DOHH2 (cell line): ENCODE data around the gene ADIG.

Experiments
- H3F3A ChIP-seq: fragments of 200-600 bp; sonication (generic), shearing (Covaris generic); 2 replicates; pipeline ENCODE4 v1.6.0; 2016; ENCODE audit warnings: antibody characterized with exemption, mild to moderate bottlenecking; ENCODE audit not compliant: control insufficient read depth, insufficient read depth
- H3K27ac ChIP-seq: fragments of 200-600 bp; sonication (generic); 2 replicates; pipeline ENCODE4 v1.5.1; 2014; ENCODE audit warnings: low read depth, mild to moderate bottlenecking, low read length, moderate library complexity
- H3K27me3 ChIP-seq: fragments of 200-600 bp; sonication (generic); 2 replicates; pipeline ENCODE4 v1.6.1; 2014; ENCODE audit warnings: mild to moderate bottlenecking, low read length, mixed read lengths; ENCODE audit not compliant: control insufficient read depth
- H3K36me3 ChIP-seq: fragments of 200-600 bp; sonication (generic); 2 replicates; pipeline ENCODE4 v1.6.1; 2014; ENCODE audit warnings: mild to moderate bottlenecking, low read length, moderate library complexity, mixed read lengths; ENCODE audit not compliant: control insufficient read depth
- H3K4me1 ChIP-seq: fragments of 200-600 bp; sonication (generic); 2 replicates; pipeline ENCODE4 v1.6.1; 2014; ENCODE audit warnings: mild to moderate bottlenecking, low read length, mixed read lengths; ENCODE audit not compliant: control insufficient read depth
- H3K4me2 ChIP-seq: fragments of 200-600 bp; sonication (generic); 2 replicates; pipeline ENCODE4 v1.6.0; 2014; ENCODE audit warnings: mild to moderate bottlenecking, low read length, moderate library complexity
- H3K4me3 ChIP-seq: fragments of 200-600 bp; sonication (generic); 2 replicates; pipeline ENCODE4 v1.5.1; 2014; ENCODE audit warnings: mild to moderate bottlenecking, low read length, mixed read lengths
- H3K79me2 ChIP-seq: fragments of 200-600 bp; sonication (generic); 2 replicates; pipeline ENCODE4 v1.6.1; 2014; ENCODE audit warnings: mild to moderate bottlenecking, low read length, mixed read lengths; ENCODE audit not compliant: control insufficient read depth
- H3K9me2 ChIP-seq: fragments of 200-600 bp; sonication (generic); replicated peaks from 2 replicates; pipeline ENCODE4 v1.6.1; 2014; ENCODE audit warnings: mild to moderate bottlenecking, low read length, mixed read lengths; ENCODE audit not compliant: control insufficient read depth
- H3K9me3 ChIP-seq: fragments of 200-600 bp; sonication (generic); 2 replicates; pipeline ENCODE4 v1.6.1; 2014; ENCODE audit warnings: antibody characterized with exemption, low read length, mixed read lengths; ENCODE audit not compliant: control insufficient read depth, insufficient read depth
- H4K20me1 ChIP-seq: fragments of 200-600 bp; sonication (generic); 2 replicates; pipeline ENCODE4 v1.6.0; 2014; ENCODE audit warnings: low read depth, mild to moderate bottlenecking, antibody characterized with exemption, low read length, moderate library complexity; ENCODE audit not compliant: control insufficient read depth, insufficient read depth
- CTCF ChIP-seq: fragments of 200-600 bp; sonication (generic); IDR thresholded peaks from one replicate; pipeline ENCODE4 v1.5.1; 2014; ENCODE audit warnings: antibody characterized with exemption, mild to moderate bottlenecking, low read depth, low read length; ENCODE audit not compliant: poor library complexity, severe bottlenecking
- EZH2phosphoT487 ChIP-seq: fragments of 200-600 bp; sonication (generic); IDR thresholded peaks from 2 replicates; pipeline ENCODE4 v1.6.1; 2017; ENCODE audit warnings: borderline replicate concordance, mild to moderate bottlenecking, antibody characterized with exemption, low read length, moderate library complexity, mixed read lengths

ADIG gene

GRCh38 chr20:38626921-38627659, 46.1 kb downstream of the ADIG start:
- Histone ChIP-seq H3K4me3 (no peak overlapping the region), H3K4me2 (no peak overlapping the region), H3K79me2 (no peaks in the 10 kb centered on the region), H3K9me2 (no peaks in the 10 kb centered on the region), H3F3A (no peaks in the 10 kb centered on the region), H3K27ac (no peak overlapping the region), H3K4me1 (peaks cover 7% of the 10 kb centered on the region), H4K20me1 (no peaks in the 10 kb centered on the region), H3K27me3 (no peaks in the 10 kb centered on the region), H3K9me3 (no peaks in the 10 kb centered on the region), H3K36me3 (no peaks in the 10 kb centered on the region)
- TF ChIP-seq CTCF (no peak), EZH2phosphoT487 (no peak)

GRCh38 chr20:38628580-38629470, 47.8 kb downstream of the ADIG start:
- 0 out of 2 replicates have a peak overlapping the region, but pooled peaks have one; percentile 21 for H3K4me2 ChIP-seq
- H4K20me1 ChIP-seq: no peaks in the 10 kb centered on the region
- H3K79me2 ChIP-seq: no peaks in the 10 kb centered on the region
- no peaks in the 10 kb centered on the region for H3F3A ChIP-seq
- H3K36me3 ChIP-seq: no peaks in the 10 kb centered on the region
- no peaks in the 10 kb centered on the region for H3K27me3 ChIP-seq
- H3K27ac ChIP-seq: no peak overlapping the region
- no peak for TF ChIP-seq CTCF
- no peak for TF ChIP-seq EZH2phosphoT487
- H3K4me3 ChIP-seq: no peak overlapping the region
- no peaks in the 10 kb centered on the region for H3K9me2 ChIP-seq
- peaks cover 7% of the 10 kb centered on the region for H3K4me1 ChIP-seq
- no peaks in the 10 kb centered on the region for H3K9me3 ChIP-seq

- Histone ChIP-seq H4K20me1 (no peaks in the 10 kb centered on the region), H3K4me1 (peaks cover 7% of the 10 kb centered on the region), H3K36me3 (no peaks in the 10 kb centered on the region), H3K9me2 (no peaks in the 10 kb centered on the region), H3K4me2 (no peak overlapping the region), H3K27me3 (peaks cover 3% of the 10 kb centered on the region; the same call in 1 of the 2 replicates), H3K9me3 (no peaks in the 10 kb centered on the region), H3K27ac (no peak overlapping the region), H3K79me2 (no peaks in the 10 kb centered on the region), H3K4me3 (no peak overlapping the region), H3F3A (no peaks in the 10 kb centered on the region)
- TF ChIP-seq CTCF: no peak
- no peak for TF ChIP-seq EZH2phosphoT487
Observed at GRCh38 chr20:38629979-38630378, 49.0 kb downstream of the ADIG start.
